ENCODE results near the gene NEU4.
"Not testable (repeated sequence)": the region's sequence is repeated elsewhere in the genome, so short reads cannot be mapped to it uniquely, and the experiment has no call there.

The NEU4 gene

GRCh38 chr2:241814393-241814642, 5.3 kb downstream of the NEU4 start:
- no peak for DNase-seq (ENCODE audit: low read depth)

GRCh38 chr2:241814643-241815476, 5.9 kb downstream of the NEU4 start:
- DNase-seq (ENCODE audit: low read depth) = no peak

- no peak for DNase-seq (ENCODE audit: low read depth)
Measured at GRCh38 chr2:241815477-241816430, 6.8 kb downstream of the NEU4 start.

GRCh38 chr2:241816431-241817121, 7.6 kb downstream of the NEU4 start:
- no peak for DNase-seq (ENCODE audit: low read depth)

- DNase-seq (ENCODE audit: low read depth) = no peak
Measured at GRCh38 chr2:241817126-241817820, 8.3 kb downstream of the NEU4 start.

- not testable (repeated sequence) for DNase-seq (ENCODE audit: low read depth)
Measured at GRCh38 chr2:241817821-241818215, 8.8 kb downstream of the NEU4 start.

GRCh38 chr2:241818229-241818942, 9.4 kb downstream of the NEU4 start:
- no peak for DNase-seq (ENCODE audit: low read depth)

GRCh38 chr2:241818943-241819270, 9.9 kb downstream of the NEU4 start:
- no peak for DNase-seq (ENCODE audit: low read depth)

- not testable (repeated sequence) for DNase-seq (ENCODE audit: low read depth)
Measured at GRCh38 chr2:241819947-241820624, 11.1 kb downstream of the NEU4 start.

- DNase-seq (ENCODE audit: low read depth) = no peak
Measured at GRCh38 chr2:241820625-241821384, 11.8 kb downstream of the NEU4 start.

- DNase-seq (ENCODE audit: low read depth) = no peak
Measured at GRCh38 chr2:241821460-241822263, 12.7 kb downstream of the NEU4 start.

- DNase-seq (ENCODE audit: low read depth) = no peak
Measured at GRCh38 chr2:241822264-241822623, 13.3 kb downstream of the NEU4 start.

- DNase-seq (ENCODE audit: low read depth) = not testable (repeated sequence)
Measured at GRCh38 chr2:241823531-241824437, 14.8 kb downstream of the NEU4 start.

- no peak for DNase-seq (ENCODE audit: low read depth)
Measured at GRCh38 chr2:241827394-241827793, 18.4 kb downstream of the NEU4 start.

GRCh38 chr2:241833101-241833663, 24.2 kb downstream of the NEU4 start:
- DNase-seq (ENCODE audit: low read depth) = peak; percentile 40

- not testable (repeated sequence) for DNase-seq (ENCODE audit: low read depth)
Measured at GRCh38 chr2:241833756-241834526, 24.9 kb downstream of the NEU4 start.
